GM08714 (cell line): ENCODE results near the gene SLC38A10.

Experiments used
- H3K4me3 ChIP-seq: fragments of 200-500 bp; sonication (Bioruptor generic); 2 replicates; pipeline ENCODE4 v1.5.1; 2014; ENCODE audit warnings: mild to moderate bottlenecking, low read length, inconsistent platforms
- ZNF274 ChIP-seq: IDR thresholded peaks from 2 replicates; pipeline ENCODE4 v1.6.1; 2012; ENCODE audit warnings: mild to moderate bottlenecking, low read depth, low read length

The SLC38A10 gene

GRCh38 chr17:81334391-81334901 is 39.3 kb upstream of the SLC38A10 start:
- TF ChIP-seq ZNF274: no peak

DNA sequence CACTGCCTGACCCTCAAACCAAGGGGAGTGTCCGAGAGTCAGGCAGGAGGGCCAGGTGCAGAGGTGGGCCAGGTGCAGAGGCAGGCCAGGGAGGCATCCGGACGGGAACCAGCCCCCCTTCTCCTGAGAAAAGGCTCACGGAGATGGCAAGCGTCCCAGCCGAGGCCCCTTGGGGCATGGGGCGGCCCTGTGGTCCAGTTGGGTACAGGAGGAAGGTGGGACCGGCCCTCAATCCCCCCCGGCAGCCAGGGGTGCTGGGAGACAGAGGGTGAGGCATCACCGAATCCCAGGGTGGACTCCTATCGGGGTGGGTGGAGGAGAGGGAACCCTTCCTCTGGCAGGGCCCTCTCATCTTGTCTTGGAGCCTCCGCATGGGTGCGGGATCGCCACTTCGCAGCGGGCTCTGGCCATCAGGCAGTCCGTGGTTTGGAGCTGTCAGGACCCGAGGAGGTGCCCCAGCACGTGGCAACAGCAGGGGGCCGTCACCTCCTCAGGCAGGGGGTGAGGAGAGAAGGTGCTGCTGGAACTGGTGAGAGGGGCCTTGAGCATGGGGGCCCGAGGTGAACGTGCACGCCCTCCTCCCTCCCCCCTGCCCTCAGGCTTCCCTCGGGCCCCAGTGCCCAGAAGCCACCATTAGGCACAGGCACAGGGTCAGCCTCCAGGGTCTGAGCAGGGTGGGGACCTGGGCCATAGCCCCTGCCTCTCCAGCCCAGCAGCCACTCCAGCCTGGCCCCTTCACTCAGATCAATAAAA is 38.7 kb upstream of the SLC38A10 start:
- H3K4me3 ChIP-seq: no peak overlapping the region
- TF ChIP-seq ZNF274: no peak

More at GRCh38 chr17:81334391-81334901, 39.3 kb upstream of the SLC38A10 start:
- H3K4me3 ChIP-seq: no peak overlapping the region

- TF ChIP-seq ZNF274: no peak
Observed at GRCh38 chr17:81332914-81333528, 37.9 kb upstream of the SLC38A10 start.

GRCh38 chr17:81332118-81332834 is 37.2 kb upstream of the SLC38A10 start:
- no peak overlapping the region for H3K4me3 ChIP-seq
- no peak for TF ChIP-seq ZNF274

More at GRCh38 chr17:81332914-81333528, 37.9 kb upstream of the SLC38A10 start:
- H3K4me3 ChIP-seq: no peak overlapping the region

DNA sequence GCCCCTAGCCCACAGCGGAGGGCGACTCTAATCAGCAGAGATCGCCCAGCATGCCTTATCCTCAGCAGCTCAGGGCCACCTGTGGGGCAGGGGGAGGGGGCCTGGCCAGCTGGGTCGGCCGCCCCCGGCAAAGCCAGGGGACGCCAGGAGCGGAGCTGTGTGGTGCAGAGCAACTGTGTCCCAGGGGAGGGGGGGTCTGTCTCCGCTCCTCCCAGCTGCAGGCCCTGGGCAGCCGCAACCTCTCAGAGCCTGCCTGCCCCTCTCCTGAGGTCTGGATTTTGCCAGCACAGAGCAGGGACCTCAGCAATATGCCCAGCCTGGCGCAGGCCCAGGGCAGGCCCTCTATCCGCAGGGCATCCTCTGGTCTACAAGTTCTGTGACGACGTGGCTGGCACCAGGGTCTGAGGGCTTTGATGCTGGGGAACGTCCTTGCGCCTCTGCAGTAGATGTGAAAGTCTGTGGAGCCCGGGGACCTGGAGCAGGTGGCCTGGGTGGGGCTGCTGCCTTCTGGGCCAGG is 36.5 kb upstream of the SLC38A10 start:
- no peak overlapping the region for H3K4me3 ChIP-seq
- no peak for TF ChIP-seq ZNF274

DNA sequence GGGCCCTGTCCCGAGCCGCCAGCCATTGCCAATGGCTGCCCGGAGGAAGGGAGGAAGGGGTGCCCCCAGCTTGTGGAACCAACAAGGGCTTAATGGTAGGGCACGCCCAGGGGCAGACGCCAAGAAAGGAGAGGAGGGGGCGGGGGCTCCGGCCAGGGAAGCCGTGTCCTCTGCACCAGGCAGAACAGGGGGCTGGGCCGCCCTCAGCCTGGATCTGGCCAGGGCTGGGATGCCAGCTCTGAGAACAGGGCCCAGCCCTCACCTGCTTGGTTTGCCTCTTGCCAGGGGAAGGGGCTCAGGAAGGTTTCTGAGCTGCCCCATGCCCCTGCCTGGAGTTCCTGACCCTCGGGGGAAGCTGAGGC is 35.8 kb upstream of the SLC38A10 start:
- H3K4me3 ChIP-seq: no peak overlapping the region
- TF ChIP-seq ZNF274: no peak

- H3K4me3 ChIP-seq: no peak overlapping the region
Observed at GRCh38 chr17:81329927-81330883, 35.1 kb upstream of the SLC38A10 start.

GRCh38 chr17:81328978-81329926 is 34.1 kb upstream of the SLC38A10 start:
- TF ChIP-seq ZNF274: no peak
- no peak overlapping the region for H3K4me3 ChIP-seq

More at GRCh38 chr17:81329927-81330883, 35.1 kb upstream of the SLC38A10 start:
- TF ChIP-seq ZNF274: no peak

DNA sequence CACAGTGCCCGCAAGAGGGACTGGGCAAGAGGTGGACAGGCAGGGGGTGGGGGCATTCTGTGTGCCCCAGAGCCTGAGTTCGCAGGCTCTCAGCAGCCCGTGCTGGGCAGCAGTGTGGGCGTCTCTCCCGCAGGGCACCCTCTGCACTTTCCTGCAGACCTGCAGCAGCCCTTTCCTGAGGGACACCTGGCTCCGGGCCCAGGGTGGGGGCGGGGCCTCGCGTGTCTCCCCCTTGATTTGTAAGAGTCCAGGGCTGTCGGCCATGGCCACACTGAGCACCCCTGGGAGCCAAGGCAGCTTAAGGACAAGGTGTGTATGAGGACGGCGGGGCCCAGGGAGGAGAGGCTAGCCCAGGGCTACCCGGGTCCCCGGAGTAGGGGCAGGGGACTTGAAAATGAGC is 33.4 kb upstream of the SLC38A10 start:
- no peak overlapping the region for H3K4me3 ChIP-seq
- TF ChIP-seq ZNF274: no peak

- TF ChIP-seq ZNF274: no peak
- no peak overlapping the region for H3K4me3 ChIP-seq
Observed at GRCh38 chr17:81325714-81326358, 30.7 kb upstream of the SLC38A10 start.

DNA sequence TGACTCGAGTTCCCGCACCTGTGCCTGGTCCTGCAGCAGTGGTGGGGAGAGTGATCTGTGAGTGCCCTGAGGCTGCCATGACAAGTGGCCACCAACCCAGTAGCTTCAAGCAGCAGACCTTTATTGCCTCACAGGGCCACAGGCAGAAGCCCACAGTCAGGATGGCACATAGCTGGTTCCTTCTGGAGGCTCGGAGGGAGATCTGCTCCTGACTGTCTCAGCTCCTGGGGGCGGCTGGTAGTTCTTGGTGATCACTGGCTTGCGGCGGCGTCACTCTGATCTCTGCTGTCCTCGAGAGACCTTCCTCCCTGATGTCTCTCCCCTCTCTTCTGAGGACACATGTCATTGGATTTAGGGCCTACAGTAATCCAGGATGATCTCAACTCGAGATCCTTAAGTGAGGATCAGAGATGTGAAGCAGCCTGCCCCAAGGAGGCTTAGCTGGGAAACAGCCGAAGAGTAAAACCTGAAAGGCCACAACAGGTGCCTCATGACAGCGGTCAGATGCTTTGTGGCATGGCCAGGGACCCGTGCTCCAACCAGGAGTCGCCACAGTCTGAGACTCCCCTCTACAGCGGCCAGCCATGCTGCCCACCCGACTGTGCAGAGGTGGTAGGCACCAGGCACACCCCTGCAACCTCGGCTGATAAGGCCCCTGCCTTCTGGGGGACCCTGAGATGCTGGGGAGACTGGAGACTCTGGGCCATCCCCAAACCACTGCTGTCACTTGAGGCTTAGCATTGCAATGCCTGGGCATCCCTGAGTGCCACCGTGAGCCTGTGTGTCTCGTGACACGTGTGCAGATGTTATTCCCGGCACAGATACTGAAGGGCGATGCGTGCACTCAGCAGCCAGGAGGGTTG is 30.0 kb upstream of the SLC38A10 start:
- H3K4me3 ChIP-seq: no peak overlapping the region
- TF ChIP-seq ZNF274: no peak
